GM12864 (cell line): ENCODE data around the gene TMEM178B.

ENCODE experiments used
- DNase-seq: peaks from one replicate; pipeline ENCODE4 v3.0.0-alpha.2; 2011; ENCODE audit warnings: low read depth
- H3K4me3 ChIP-seq: 2 replicates; pipeline ENCODE4 v1.5.1; 2011; ENCODE audit warnings: mild to moderate bottlenecking, low read depth, low read length, control low read depth
- TF ChIP-seq, protein P1 (sequence below): IDR thresholded peaks from 2 replicates; pipeline ENCODE4 v1.5.1; 2011; ENCODE audit warnings: low read depth, mild to moderate bottlenecking, moderate library complexity, low read length, control low read depth, inconsistent platforms; ENCODE audit errors: missing control alignments

TMEM178B gene

DNA sequence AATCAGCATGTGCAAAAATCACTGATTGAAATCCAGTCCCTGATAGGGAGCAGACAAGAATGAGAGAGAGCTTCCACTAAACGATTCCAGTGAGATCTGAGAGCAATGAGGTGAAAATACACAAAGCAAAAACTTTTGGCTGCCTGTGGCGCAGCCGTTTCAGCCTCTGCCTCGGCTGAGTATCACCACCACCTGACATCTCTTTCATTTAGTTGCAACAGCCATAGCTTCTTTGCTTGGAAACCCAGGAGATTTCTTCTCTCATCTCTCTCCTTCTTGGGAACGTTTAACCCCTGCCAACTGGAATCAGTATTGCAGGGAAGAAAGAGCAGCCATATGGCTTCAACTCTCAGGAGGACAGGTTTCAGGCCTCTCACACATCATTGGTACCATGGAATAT lies 240.0 kb downstream of the TMEM178B start:
- TF ChIP-seq, protein P1, sequence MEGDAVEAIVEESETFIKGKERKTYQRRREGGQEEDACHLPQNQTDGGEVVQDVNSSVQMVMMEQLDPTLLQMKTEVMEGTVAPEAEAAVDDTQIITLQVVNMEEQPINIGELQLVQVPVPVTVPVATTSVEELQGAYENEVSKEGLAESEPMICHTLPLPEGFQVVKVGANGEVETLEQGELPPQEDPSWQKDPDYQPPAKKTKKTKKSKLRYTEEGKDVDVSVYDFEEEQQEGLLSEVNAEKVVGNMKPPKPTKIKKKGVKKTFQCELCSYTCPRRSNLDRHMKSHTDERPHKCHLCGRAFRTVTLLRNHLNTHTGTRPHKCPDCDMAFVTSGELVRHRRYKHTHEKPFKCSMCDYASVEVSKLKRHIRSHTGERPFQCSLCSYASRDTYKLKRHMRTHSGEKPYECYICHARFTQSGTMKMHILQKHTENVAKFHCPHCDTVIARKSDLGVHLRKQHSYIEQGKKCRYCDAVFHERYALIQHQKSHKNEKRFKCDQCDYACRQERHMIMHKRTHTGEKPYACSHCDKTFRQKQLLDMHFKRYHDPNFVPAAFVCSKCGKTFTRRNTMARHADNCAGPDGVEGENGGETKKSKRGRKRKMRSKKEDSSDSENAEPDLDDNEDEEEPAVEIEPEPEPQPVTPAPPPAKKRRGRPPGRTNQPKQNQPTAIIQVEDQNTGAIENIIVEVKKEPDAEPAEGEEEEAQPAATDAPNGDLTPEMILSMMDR: no peak
- DNase-seq: no peak

DNA sequence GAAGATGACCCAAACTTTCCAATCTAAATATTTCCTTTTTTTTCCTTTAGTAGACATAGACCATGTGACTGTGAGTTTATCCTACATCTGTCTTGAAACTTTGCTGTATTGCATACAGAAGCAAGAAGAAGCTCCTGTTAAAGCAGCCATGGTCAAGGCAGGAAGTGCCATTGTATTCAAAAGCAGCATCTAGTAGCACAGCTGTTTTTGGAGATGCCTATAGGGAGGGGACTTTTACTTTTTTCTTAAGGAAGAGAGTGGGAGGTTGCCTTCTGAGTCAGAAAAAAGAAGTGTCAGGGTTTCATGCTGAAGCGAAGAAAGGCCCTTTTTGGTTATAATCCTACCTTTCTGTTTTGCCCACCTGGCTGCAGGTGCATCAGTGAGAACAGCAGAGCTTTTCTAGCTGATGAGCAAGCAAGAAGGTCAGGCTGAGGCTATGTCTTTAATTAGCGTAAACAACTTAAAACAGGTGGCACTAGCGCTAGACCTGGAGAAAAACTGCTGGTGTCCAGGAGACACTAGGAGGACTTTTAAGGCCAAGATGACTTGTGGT lies 243.2 kb downstream of the TMEM178B start:
- TF ChIP-seq, protein P1: no peak
- DNase-seq: no peak

More for the DNA sequence above, 240.0 kb downstream of the TMEM178B start:
- H3K4me3 ChIP-seq: no peak overlapping the region

DNA sequence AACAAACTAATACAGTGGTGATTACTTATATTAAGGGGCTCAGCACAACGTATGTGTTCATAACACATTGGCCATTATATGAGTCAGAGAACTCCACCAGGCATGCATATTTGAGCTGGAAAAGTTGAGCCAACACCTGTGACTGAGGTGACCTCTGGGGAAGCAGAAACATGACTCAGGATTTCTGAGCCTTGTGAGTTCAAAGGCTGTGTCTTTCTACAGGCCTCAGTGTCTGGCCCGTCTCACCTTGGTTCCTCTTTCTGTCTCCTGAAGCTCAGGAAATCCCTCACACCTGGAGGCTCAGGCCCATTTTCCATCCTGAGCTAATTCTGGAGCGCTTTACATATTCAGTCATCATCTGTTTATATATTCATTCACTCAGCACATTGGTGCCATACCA lies 246.4 kb downstream of the TMEM178B start:
- no peak for DNase-seq
- no peak overlapping the region for H3K4me3 ChIP-seq
- TF ChIP-seq, protein P1: no peak

More for the DNA sequence above, 243.2 kb downstream of the TMEM178B start:
- H3K4me3 ChIP-seq: no peak overlapping the region

DNA sequence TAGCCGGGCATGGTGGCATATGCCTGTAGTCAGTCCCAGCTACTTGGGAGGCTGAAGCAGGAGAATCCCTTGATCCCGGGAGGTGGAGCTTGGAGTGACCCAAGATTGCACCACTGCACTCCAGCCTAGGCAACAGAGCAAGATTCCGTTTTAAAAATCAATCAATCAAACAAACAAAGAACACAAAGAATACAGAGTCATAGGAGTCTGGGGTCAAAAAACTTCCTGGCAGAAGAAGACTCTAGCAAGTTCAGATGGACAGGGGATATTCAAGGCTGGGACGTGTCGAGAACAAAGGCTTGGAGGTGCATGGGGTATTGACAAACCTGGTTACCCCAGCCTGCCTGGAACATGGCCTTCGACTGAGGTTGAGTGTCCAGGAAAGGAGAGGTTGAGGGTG lies 248.5 kb downstream of the TMEM178B start:
- TF ChIP-seq, protein P1: no peak
- DNase-seq: no peak
- H3K4me3 ChIP-seq: no peak overlapping the region

DNA sequence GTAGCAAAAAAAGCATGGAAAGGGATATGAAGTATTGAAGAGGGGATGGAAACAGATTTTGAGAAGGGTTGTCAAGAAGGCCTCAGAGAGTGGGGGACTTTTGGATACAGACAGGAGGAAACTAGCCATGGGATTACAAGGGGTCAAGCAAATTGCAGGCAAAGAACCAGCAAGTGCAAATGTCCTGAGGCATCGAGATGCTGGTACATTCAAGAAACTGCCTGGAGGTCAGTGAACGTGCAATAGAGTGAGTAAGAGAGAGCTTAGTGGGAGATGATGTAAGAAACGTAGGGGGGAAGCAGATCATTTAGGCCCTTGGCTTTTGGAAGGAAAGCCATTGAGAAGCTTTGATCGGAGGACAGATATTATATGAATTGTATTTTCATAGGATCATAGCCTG lies 250.0 kb downstream of the TMEM178B start:
- DNase-seq: no peak
- H3K4me3 ChIP-seq: no peak overlapping the region
- TF ChIP-seq, protein P1: no peak

DNA sequence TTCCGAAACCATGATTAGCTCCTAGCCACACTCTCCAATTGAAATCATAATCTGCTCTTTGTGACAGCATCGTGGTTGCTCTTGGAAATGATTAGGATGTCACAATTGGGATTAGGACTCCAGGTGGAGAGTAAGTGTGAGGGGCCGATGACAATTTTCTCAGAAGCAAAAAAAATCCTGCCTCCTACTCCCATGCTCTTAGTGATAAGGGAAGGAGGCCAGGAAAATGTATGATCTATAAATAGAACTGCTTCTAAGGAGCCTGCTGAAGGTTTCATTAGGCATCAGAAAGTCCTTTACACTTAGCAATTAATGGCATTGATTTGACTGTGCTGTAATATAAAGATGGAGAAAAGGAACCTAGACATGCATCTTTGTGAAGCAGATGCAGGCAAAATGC lies 251.0 kb downstream of the TMEM178B start:
- H3K4me3 ChIP-seq: no peak overlapping the region
- DNase-seq: no peak
- TF ChIP-seq, protein P1: no peak

DNA sequence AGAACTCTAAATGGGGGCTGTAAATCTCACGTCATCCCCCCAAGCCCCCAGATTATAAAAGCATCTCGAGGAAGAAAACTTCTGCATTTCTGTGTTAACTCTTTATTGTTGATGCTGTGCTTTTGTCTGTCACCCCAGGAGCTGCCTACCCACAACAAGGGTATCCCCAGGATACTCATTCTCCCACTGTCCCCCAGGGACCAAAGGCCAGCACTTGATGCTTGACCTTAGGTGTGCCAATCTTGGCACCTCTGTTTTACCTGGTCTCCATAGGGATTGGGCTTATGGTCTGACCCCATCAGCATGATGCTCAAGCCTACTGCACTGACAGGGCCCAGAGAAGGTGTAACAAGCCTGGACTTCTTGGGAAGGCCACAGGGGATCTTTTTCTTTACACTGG lies 251.4 kb downstream of the TMEM178B start:
- DNase-seq: no peak
- H3K4me3 ChIP-seq: no peak overlapping the region
- TF ChIP-seq, protein P1: no peak
